Activated CD8-positive, alpha-beta memory T cell treated with anti-CD3 and anti-CD28 coated beads for 36 hours (primary cell): ENCODE measurements around the gene PPP2R2D. TPM values are rescaled to one million over a fixed set of nuclear protein-coding genes. Genes with fewer than 3 reads are reported as not detected.

Source experiments
- CTCF ChIA-PET: fragments of 350-600 bp; sonication (Branson Sonifier 250); formaldehyde crosslinking; loops from one replicate; lab custom pipeline; 2021; ENCODE audit warnings: antibody characterized with exemption; lab: Charles Lee
- POLR2A ChIA-PET: fragments of 350-600 bp; sonication (Branson Sonifier 250); formaldehyde crosslinking; loops from one replicate; lab custom pipeline; 2021; ENCODE audit warnings: antibody characterized with exemption; lab: Charles Lee
- total RNA-seq, 2 experiments: library from RNA; stranded (reverse); gene quantifications; one replicate each; pipeline ENCODE4 v1.2.3, GENCODE V29; 2021

Gene PPP2R2D
- 10 to 100 TPM; 23.8 to 24.9 TPM for total RNA-seq

DNA sequence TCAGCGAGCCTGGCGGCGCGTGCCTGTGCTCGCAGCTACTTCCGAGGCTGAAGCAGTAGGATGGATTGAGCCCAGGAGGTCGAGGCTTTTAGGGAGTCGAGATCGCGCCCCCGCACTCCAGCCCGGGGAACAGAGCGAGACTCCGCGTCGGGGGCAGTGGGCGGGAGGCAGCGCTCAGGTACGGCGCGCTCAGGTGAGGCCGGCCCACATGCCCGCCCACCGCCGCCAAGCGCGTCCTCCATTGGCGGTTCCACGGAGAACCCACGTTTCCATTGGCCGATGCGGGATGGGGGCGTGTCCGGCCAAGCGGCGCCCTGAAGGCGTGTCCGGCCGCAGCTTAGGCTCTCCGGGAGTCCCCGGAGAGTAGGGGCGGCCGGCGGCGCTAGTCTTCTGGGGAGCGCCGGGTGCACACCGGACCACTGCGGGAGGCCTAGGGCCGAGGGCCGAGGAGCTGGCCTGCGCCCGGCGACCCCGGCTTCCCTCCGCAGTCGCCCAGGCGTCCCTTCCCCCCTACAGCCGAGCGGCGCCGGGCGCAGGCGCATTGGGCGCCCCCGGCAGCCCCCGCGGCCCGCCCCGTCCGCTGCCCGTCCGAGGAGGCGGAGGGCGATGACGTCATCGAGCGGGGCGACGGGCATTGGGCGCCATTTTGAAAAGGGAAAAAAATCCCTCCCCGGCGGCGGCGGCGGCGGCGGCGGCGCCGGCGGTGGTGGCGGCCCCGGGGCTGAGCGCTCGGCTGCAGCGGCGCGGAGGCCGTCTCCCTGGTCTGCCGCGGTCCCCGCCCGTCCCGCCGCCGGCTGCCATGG, at the start of gene PPP2R2D:
PPP2R2D (plus strand) TSS at position 659 of the 803 bp plus-strand sequence; CDS start at position 800, 141 bp downstream.
- ChIA-PET CTCF (interaction anchor here (0.8 to 2.5 kb wide), 5 partner anchors 15 to 122 kb away, joined by 3 to 11 read pairs (median 3); no protein-coding TSS in a partner anchor), POLR2A (interaction anchor here (1.5 to 2.6 kb wide), 2 partner anchors 15 to 81 kb away, joined by 6 to 9 read pairs; partner anchors contain the start of gene BNIP3)

DNA sequence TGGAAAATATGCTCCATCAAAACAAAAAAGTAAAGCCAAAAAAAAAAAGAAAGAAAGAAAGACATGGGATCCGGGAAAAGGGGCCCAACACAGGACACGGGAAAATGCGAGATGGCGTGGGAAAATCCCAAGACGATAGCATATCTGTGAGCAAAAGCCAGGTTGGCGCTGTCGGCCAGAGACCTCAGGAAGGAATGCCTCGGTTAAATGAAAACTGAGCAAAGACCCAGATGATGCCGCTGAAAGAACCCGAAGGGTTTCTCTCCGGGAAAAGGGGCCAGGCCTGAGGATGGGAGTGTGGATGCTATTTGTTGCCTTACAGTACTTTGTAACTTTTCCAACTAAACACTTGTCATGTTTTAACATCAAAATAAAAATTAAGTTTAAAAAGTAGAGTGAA, 49.5 kb upstream of the PPP2R2D start:
- CTCF ChIA-PET = no interaction called here
- POLR2A ChIA-PET = no interaction called here

DNA sequence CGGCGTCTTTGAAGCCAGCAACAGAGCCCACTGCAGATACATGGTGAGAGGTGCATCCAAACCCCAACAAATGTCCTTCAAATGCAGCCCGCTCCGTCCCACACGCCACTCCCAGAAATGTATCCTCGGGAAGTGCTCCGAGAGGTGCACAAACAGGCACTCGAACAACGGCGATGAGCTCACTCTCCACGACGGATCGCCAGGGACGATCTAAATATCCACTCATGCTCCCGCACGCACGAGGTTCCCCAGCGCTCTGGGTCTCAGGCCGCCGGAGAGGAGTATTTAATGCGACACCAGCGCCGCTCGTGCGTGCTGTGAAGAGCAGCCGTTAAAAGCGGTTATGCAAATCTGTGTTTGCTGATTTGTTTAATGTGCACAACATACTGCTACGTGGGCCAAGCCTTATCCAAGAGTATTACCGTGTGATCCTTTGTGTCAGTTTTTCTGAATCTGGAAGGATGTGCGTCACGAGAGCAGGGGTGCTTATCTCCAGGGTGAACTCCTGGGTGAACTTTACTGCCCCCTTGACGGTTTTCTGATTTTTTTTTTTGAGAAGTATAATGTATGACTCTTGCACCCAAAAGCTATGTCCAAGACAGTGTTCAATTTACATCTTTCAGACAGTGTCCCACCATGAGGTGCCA, 48.5 kb upstream of the PPP2R2D start:
- POLR2A ChIA-PET = no interaction called here
- CTCF ChIA-PET = no interaction called here

DNA sequence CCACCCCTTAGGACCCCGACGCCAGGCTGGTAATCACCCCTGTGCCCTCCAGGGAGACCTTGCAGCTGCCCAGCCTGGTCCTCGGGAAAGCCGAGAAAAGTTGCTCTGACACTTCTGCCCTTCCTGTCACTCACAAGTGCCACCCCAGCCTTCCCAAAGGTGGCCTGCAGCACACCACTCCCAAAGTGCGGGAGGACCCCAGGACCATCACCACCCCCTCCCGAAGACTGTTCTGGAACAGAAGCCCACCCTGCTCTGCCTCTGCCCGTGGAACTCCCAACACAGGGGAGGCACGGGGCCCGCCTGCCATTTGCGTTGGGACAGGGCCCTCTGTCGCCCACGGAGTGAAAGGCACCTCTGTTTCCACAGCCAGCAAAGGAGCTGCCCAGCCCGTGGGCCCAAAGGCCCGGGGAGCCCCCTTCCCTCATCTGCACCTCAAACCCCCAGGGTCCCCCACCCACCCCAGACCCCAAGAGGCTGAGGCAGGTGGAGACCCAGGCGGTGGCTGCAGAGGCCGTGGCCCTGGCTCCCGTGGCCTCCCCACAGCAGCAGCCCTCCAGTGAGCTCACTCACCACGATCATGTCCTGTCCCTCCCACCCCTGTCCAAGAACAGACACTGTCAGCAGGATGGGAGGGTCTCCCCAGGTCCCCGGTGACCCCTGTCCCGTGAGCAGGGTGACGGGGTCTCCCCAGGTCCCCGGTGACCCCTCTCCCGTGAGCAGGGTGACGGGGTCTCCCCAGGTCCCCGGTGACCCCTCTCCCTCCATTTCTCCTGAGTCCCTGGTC, 47.8 kb upstream of the PPP2R2D start:
- ChIA-PET CTCF (no interaction called here), POLR2A (no interaction called here)

DNA sequence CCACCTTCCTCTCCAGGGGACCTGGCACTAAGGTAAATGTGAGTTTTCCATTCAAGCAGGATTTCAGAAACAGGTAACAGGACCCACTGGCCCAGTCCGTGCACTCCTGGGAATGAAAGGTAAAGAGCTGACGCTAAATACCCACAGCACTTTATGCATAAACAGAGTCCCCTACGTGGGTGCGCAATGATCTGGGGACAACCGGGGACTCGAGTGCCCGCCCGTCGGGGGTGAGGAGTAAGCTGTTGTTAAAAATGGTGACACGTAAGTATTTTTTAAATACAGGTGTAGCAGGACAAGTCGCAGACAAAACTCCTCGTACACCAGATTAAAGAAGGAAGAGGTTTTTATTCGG, 47.2 kb upstream of the PPP2R2D start:
- ChIA-PET CTCF (no interaction called here), POLR2A (no interaction called here)

DNA sequence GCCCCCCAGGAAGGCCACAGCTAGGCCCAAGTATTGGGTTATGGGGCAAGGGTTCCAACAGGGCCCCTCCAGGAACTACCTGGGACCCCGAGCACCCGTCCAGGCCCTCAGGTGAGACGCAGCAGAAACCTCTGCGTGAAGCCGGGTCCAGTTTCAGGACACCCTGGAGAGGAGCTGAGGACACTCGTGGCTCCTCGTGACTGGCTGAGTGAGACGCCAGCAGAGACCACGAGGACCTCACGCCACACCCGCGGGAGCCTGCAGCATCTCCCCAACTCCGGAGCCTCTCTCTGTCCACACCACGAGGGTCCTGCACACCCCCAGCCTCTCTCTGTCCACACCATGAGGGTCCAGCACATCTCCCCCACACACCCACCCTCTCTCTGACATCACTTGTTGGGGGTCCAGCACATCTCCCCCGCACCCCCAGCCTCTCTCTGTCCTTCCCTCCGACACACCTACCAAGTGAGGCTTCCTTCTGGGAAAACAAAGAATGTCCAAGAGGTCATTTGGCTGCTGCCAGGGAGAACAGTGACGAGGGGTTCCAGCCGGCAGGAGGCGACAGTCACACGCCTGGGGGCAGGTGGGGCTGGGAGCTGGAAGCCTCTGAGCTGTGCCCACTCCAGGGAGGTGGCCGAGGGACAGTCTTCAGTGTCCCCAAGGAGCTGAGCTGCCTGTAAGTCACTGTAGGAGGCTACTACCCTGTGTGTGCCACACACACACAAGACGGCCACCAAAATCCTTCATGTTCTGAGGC, 46.1 kb upstream of the PPP2R2D start:
- CTCF ChIA-PET = no interaction called here
- POLR2A ChIA-PET = no interaction called here

DNA sequence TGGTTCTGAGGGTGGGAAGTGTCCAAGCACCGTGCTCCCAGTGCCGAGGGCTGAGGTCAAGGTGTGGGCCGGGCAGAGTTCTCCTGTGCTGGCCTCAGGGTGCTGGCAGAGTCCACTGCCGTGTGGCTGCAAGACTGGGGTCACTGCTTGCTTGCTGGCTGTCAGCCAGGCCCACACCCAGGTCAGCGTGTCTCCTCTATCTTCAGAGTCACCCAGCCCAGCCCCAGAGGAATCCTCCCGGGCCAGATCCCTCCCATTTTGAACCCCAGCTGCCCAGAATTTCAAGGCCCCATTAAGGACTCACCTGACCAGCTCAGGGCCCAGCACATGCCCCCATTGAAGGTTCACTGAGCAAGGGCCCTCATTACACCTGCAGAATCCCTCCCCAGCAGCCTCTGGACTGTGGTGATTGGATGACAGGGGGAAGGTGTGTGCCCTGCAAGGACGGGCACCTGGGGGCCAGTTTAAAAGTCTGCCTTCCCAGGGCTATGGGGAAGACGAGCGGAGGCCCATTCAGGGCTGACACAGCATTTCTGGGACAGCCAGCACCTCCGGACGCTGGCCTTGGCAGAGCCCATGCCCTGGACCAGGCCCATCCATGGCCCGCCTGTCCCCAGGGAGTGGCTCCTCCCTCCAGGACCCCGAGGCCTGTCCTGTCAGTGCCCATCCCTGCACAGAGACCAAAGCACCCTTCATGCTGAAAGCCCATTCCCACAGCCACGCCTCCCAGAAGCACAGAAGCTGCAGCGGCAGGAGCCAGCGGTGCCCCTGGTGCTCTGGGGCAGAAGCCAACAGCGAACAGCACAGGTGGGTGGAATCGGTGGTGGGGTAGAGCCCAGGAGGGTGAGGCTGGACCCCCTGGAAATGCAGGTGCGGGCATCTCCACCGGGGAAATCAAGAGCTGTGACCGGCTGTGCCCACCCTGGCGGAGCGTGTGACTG, 45.1 kb upstream of the PPP2R2D start:
- POLR2A ChIA-PET = no interaction called here
- CTCF ChIA-PET = no interaction called here

DNA sequence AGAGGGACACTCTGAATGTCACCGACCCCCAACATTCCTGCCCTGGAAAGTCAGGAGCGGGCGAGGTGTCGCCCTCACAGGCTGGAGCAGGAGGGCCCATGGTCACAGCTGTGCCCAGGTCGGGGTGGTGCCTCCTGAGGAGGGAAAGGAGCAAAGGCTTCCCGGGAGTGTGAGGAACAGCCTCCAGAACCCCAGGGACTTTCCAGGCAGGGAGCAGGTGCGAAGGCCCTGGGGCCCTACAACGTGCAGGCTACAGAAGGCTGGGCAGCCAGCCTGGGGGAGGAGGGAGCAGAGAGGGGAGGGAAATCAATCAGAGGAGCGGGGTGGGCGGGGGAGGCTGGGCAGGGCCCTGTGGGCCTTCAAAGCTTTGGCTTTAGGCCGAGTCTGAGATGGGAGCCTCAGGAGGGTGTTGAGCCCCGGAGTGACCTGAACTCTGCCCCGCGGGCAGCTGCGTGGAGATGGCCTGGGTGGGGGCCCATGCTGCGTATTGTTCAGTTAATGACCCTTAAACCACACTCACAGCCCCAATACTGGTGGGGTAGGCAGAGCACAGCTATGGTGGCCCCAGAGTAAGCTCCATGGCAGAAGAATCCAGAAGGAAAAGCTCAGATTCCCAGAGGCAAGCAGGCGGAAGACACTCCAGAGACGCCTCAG, 44.2 kb upstream of the PPP2R2D start:
- ChIA-PET CTCF (no interaction called here), POLR2A (no interaction called here)

DNA sequence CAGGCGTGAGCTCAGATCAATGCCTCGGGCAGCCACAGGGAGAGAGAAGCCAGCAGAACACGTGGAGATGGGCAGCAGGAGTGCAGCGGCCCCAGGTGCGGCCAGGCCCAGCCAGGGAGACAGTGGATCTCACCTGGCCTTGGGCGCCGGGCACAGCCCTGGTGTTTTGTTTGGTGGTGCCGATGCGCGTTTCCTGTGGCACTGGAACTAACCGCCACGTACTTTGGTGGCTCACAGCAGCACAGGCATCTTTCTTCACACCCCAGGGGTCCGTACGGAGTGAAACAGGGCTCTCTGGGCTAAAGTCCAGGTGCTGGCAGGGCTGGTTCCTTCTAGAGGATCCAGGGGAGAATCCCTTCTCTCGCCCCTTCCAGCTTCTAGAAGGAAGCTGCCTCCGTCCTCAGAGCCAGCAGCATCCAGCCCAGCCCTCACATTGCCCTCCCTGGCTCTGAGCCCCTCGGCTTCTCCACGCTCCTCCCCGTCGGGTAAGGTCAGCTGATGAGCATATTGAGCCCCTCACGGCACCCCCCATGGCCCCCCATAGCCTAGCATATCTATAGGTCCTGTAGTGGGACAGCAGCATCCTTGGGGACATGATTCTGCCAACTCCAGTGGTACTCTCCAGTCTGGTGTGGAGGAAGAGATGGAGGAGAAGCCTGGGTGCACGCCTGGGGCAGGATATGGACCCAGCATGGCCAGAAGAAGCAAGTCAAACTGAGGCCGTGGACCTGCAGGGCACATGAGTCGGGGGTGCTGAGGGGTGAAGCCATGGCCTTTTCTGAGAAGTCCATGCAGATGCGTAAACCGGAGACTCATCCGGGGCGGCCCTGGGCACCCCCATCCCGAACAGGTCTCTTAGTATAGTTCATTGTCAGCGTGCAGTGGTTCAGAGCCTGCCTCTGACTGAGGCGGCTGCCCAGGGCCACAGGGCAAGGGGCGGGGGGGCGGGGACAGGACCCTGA, 43.4 kb upstream of the PPP2R2D start:
- CTCF ChIA-PET = no interaction called here

DNA sequence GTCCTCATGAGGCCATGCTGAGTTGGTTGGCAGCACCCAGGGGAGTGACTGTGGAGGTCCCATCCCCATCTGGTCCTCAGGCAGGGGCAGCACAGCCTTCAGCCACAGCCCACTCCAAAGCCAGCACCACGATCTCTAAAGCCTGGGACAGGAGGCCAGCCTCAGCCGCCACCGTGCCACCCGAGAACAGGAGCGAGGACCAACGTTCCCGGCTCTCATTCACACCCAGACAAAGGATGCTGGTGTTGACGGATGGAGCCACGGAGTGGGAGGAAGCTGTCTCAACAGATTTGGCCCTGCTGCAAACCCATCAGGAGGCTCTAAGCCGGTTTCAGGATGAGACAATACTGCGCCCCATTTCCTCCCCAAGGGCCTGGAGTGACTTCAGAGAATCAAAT, 42.7 kb upstream of the PPP2R2D start:
- POLR2A ChIA-PET = no interaction called here
- CTCF ChIA-PET = no interaction called here

More for the DNA sequence above, 43.4 kb upstream of the PPP2R2D start:
- POLR2A ChIA-PET = no interaction called here

DNA sequence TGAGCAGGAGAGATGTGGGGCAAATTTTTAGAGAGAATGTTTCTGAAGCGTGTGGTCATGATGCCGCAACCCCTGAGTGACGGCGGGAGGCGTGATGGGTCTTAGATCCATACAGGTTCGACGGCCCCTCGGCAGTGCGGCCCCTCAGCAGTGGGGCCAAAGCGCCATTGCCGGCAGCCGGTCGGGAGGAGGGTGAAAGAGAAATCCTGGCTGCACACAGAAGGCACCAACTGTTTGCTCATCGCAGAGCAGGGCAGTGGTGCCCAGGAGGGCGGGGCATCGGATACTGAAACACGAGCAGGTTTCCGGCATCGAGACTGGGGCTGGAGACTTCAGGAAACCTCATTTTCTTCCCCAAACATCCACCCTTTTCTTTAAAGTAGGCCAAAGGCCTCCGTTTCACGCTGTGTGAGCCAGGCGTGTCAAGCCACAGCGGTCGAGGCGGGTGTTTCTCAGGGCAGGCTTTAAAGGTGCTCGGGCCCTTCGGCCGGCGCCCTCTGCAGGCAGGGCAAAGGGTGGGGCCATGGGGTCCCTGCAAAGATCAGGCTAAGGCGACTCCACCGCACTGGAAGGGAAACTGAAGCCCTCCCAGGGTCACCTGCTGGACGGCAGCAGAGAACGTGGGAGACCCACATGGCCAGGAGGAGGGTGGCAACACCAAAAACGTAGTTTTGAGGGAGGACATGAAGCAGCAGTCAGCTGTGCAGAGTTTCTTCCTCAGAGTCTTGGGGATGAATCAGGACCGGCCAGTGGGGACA, 42.0 kb upstream of the PPP2R2D start:
- POLR2A ChIA-PET = no interaction called here
- CTCF ChIA-PET = no interaction called here

DNA sequence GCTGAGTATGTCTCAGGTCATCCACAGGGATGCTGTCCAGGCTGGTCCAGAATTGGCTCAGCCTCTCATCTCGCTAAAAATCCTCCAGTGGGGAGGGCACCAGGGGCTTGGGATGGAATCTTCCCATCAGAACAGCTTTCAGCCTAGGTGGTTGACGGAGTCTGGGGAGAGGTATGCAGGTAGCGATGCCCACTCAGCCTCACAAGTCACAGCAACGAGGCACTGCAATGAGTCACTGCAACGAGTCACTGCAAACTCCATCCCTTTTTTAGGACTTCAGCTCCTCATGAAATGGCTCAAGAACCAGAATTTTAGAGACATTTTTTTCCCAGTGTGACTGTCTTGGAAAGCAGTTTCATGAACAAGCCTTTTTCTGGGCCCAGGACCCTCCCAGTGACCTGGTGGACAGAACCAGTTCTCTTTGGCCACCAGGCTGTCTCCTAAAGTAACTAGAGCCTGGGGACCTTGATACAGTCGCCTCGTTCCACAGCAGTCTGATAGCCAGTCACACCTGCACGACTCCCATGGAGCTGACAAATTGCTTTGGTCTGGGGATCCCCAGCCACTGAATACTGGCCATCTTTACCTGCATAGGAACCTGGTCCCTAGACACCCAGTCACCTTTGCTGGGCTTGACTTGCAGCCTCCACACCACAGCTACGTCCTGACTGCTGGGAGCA, 41.3 kb upstream of the PPP2R2D start:
- ChIA-PET POLR2A (no interaction called here), CTCF (interaction anchor here (0.7 kb wide), 1 partner anchor 163 kb away, joined by 3 read pairs; no protein-coding TSS in a partner anchor)

DNA sequence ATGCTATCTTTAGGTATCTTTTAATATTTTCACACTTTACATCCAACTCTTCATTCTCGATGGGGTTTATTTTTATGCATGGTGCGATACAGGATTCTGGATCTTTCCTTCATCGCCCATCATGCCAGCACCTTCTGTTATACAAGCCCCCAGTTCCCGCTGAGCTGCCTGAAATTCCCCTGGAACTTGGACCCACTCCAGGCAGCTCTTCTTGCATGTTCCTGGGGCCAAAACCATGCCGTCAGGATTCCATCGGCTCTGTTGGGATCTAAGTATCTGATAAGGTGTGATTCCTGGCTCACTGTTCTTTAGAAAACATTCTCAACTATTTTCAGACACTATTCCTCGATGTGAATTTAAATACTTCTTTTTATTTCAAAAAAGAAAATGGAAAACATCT, 40.5 kb upstream of the PPP2R2D start:
- ChIA-PET CTCF (interaction anchor here (0.7 kb wide), 1 partner anchor 163 kb away, joined by 3 read pairs; no protein-coding TSS in a partner anchor), POLR2A (no interaction called here)

DNA sequence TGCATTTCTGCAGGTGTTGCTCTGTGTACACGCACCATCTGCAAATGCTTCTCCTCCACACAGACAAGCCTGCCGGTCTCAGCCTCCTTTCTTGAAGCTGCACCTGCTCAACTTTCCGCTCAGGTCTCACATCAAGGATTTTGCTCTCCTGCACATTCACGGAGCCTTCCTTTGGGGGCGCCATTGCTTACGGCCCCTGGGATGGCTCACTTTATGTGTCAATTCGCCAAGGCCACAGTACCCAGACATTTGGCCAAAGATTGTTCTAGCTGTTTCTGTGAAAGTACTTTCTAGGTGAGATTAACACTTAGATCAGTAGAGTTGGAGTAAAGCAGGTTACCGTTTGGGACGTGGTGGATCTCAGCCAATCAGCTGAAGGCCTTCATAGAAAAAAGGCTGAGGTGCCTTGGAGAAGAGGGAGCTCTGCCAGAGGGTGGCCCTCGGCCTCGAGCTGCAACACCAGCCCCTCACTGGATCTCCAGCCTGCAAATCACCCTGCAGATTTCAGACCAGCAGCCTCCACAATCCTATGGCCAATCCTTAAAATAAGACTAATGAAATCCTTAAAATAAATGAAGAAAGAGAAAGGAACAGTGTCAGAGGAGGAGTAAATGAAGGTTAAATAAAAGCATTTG, 39.9 kb upstream of the PPP2R2D start:
- POLR2A ChIA-PET = no interaction called here
- CTCF ChIA-PET = interaction anchor here (0.9 kb wide), 1 partner anchor 162 kb away, joined by 3 read pairs; no protein-coding TSS in a partner anchor

DNA sequence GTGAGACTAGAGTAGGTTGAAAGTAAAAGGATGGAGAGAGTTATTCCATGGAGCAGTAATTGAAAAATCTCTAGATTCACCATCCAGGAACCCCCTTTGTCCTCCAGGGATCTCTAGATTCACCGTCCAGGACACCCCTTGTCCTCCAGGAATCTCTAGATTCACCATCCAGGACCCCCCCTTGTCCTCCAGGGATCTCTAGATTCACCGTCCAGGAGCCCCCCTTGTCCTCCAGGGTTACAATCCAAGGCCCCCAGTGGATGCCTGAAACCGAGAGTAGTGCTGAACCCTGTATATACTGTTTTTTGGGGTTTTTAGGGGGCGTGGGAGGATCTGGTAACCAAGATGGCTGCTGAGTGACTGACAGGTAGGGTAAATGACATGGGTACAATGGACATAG, 38.3 kb upstream of the PPP2R2D start:
- ChIA-PET POLR2A (no interaction called here), CTCF (no interaction called here)
